HEK293 (cell line): ENCODE data around the gene SOX12.
A peak's percentile ranks its signal among the peaks of the same experiment; 100 is the strongest.

ENCODE experiments used
- CTCF ChIA-PET: fragments of 350-600 bp; formaldehyde crosslinking; extraction: SDS; loops from one replicate; lab custom pipeline; 2021; ENCODE audit warnings: antibody characterized with exemption; lab: Yijun Ruan, JAX
- POLR2A ChIA-PET: fragments of 300-600 bp; formaldehyde crosslinking; extraction: SDS; loops from one replicate; lab custom pipeline; 2020; ENCODE audit warnings: antibody characterized with exemption, inconsistent platforms; lab: Yijun Ruan, JAX
- H3K27ac ChIP-seq: fragments of 200-500 bp; sonication (Bioruptor generic); 2 replicates; pipeline ENCODE4 v1.5.1; 2014; ENCODE audit warnings: low read depth, low read length, control low read depth, inconsistent platforms; ENCODE audit errors: extremely low read depth
- H3K36me3 ChIP-seq, 2 experiments: fragments of 200-500 bp in 1 of 2; sonication (Bioruptor generic) in 1 of 2; 1 replicate in 1 of 2; 2 replicates in 1 of 2; pipeline ENCODE4 v1.5.1; 2014 to 2017; ENCODE audit warnings: inconsistent platforms in 2 of 2, low read length in 2 of 2; ENCODE audit not compliant: control insufficient read depth in 2 of 2, insufficient read depth in 1 of 2
- H3K4me1 ChIP-seq: fragments of 200-500 bp; sonication (Bioruptor generic); 2 replicates; pipeline ENCODE4 v1.5.1; 2014; ENCODE audit warnings: mild to moderate bottlenecking, low read length, inconsistent platforms; ENCODE audit not compliant: control insufficient read depth, insufficient read depth
- H3K4me3 ChIP-seq: 2 replicates; pipeline ENCODE4 v1.5.1; 2011; ENCODE audit warnings: low read depth, mild to moderate bottlenecking, control low read depth, low read length, moderate library complexity
- H3K9me3 ChIP-seq: fragments of 200-500 bp; sonication (Bioruptor generic); 2 replicates; pipeline ENCODE4 v1.5.1; 2014; ENCODE audit warnings: low read depth, low read length, inconsistent platforms; ENCODE audit not compliant: control insufficient read depth, insufficient read depth
- CTCF ChIP-seq: fragments of 450-650 bp; formaldehyde crosslinking; IDR thresholded peaks from 2 replicates; pipeline ENCODE4 v1.5.1; 2016; ENCODE audit warnings: missing biosample characterization, missing genetic modification characterization
- GLI2 ChIP-seq: fragments of 450-650 bp; formaldehyde crosslinking; IDR thresholded peaks from 2 replicates; pipeline ENCODE4; 2017; ENCODE audit warnings: missing biosample characterization, missing genetic modification characterization, low read depth, borderline replicate concordance
- OVOL3 ChIP-seq: fragments of 450-650 bp; formaldehyde crosslinking; IDR thresholded peaks from 2 replicates; pipeline ENCODE4 v1.5.1; 2016; ENCODE audit warnings: missing biosample characterization, missing genetic modification characterization
- PRDM1 ChIP-seq: fragments of 450-650 bp; formaldehyde crosslinking; IDR thresholded peaks from 2 replicates; pipeline ENCODE4; 2016; ENCODE audit warnings: missing biosample characterization, missing genetic modification characterization
- PRDM4 ChIP-seq: fragments of 450-650 bp; formaldehyde crosslinking; IDR thresholded peaks from 2 replicates; pipeline ENCODE4 v1.5.1; 2017; ENCODE audit warnings: missing biosample characterization, missing genetic modification characterization
- RBAK ChIP-seq: fragments of 450-650 bp; formaldehyde crosslinking; IDR thresholded peaks from 2 replicates; pipeline ENCODE4 v1.5.1; 2016; ENCODE audit warnings: missing biosample characterization, missing genetic modification characterization
- SCRT2 ChIP-seq: fragments of 450-650 bp; formaldehyde crosslinking; IDR thresholded peaks from 2 replicates; pipeline ENCODE4 v1.5.1; 2016; ENCODE audit warnings: missing biosample characterization, missing genetic modification characterization
- TRIM28 ChIP-seq: IDR thresholded peaks from 2 replicates; pipeline ENCODE4 v1.6.1; 2011; ENCODE audit warnings: low read length, control low read depth, borderline replicate concordance
- ZBTB1 ChIP-seq: fragments of 450-650 bp; formaldehyde crosslinking; IDR thresholded peaks from 2 replicates; pipeline ENCODE4 v1.5.1; 2016; ENCODE audit warnings: missing biosample characterization, missing genetic modification characterization
- ZBTB7A ChIP-seq: fragments of 450-650 bp; formaldehyde crosslinking; IDR thresholded peaks from 2 replicates; pipeline ENCODE4 v1.5.1; 2016; ENCODE audit warnings: low read depth, missing biosample characterization, missing genetic modification characterization
- ZFP69B ChIP-seq: fragments of 450-650 bp; formaldehyde crosslinking; IDR thresholded peaks from 2 replicates; pipeline ENCODE4 v1.5.1; 2016; ENCODE audit warnings: missing biosample characterization, missing genetic modification characterization
- ZNF10 ChIP-seq: fragments of 450-650 bp; formaldehyde crosslinking; IDR thresholded peaks from 2 replicates; pipeline ENCODE4 v1.5.1; 2017; ENCODE audit warnings: missing biosample characterization, missing genetic modification characterization
- ZNF211 ChIP-seq: fragments of 450-650 bp; formaldehyde crosslinking; IDR thresholded peaks from 2 replicates; pipeline ENCODE4 v1.5.1; 2016; ENCODE audit warnings: low read depth, missing biosample characterization, missing genetic modification characterization
- ZNF341 ChIP-seq: fragments of 450-650 bp; formaldehyde crosslinking; IDR thresholded peaks from 2 replicates; pipeline ENCODE4; 2016; ENCODE audit warnings: low read depth, missing biosample characterization, missing genetic modification characterization
- ZNF366 ChIP-seq: fragments of 450-650 bp; formaldehyde crosslinking; conservative IDR thresholded peaks from 2 replicates; pipeline ENCODE4 v1.5.1; 2016; ENCODE audit warnings: missing biosample characterization, missing genetic modification characterization
- ZNF423 ChIP-seq: fragments of 450-650 bp; formaldehyde crosslinking; IDR thresholded peaks from 2 replicates; pipeline ENCODE4 v1.5.1; 2016; ENCODE audit warnings: missing biosample characterization, missing genetic modification characterization
- ZNF433 ChIP-seq: fragments of 450-650 bp; formaldehyde crosslinking; IDR thresholded peaks from 2 replicates; pipeline ENCODE4 v1.5.1; 2016; ENCODE audit warnings: missing biosample characterization, missing genetic modification characterization, low read depth
- ZNF473 ChIP-seq: fragments of 450-650 bp; formaldehyde crosslinking; IDR thresholded peaks from 2 replicates; pipeline ENCODE4 v1.5.1; 2017; ENCODE audit warnings: missing biosample characterization, missing genetic modification characterization
- ZNF560 ChIP-seq: fragments of 450-650 bp; formaldehyde crosslinking; IDR thresholded peaks from 2 replicates; pipeline ENCODE4 v1.5.1; 2017; ENCODE audit warnings: missing biosample characterization, missing genetic modification characterization, borderline replicate concordance
- ZNF600 ChIP-seq: fragments of 450-650 bp; formaldehyde crosslinking; IDR thresholded peaks from 2 replicates; pipeline ENCODE4 v1.5.1; 2016; ENCODE audit warnings: missing biosample characterization, missing genetic modification characterization
- TF ChIP-seq, protein P1 (sequence below): fragments of 450-650 bp; formaldehyde crosslinking; IDR thresholded peaks from 2 replicates; pipeline ENCODE4 v1.5.1; 2016; ENCODE audit warnings: missing biosample characterization, missing genetic modification characterization, borderline replicate concordance
- TF ChIP-seq, protein P2 (sequence below): fragments of 450-650 bp; formaldehyde crosslinking; IDR thresholded peaks from 2 replicates; pipeline ENCODE4 v1.5.1; 2016; ENCODE audit warnings: missing biosample characterization, missing genetic modification characterization

SOX12 gene

DNA sequence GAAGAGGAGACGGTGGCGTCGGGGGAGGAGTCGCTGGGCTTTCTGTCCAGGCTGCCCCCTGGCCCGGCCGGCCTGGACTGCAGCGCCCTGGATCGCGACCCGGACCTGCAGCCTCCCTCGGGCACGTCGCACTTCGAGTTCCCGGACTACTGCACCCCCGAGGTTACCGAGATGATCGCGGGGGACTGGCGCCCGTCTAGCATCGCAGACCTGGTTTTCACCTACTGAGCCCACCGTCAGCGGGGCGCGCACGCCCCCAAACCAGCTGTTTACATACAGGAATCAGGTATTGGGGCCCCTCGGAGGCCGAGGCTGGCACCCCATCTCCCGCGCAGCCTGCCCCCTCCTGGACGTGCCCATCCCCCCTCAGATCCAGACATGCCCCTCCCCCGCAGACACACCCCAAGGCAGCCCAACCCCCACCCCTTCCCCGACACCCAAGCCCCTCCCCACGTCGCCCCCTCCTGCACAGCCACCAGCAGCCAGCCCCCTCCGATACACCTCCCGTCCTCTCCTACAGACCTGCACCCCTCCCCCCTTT lies 1.4 kb downstream of the SOX12 start (continued):
- TF ChIP-seq, protein P1, sequence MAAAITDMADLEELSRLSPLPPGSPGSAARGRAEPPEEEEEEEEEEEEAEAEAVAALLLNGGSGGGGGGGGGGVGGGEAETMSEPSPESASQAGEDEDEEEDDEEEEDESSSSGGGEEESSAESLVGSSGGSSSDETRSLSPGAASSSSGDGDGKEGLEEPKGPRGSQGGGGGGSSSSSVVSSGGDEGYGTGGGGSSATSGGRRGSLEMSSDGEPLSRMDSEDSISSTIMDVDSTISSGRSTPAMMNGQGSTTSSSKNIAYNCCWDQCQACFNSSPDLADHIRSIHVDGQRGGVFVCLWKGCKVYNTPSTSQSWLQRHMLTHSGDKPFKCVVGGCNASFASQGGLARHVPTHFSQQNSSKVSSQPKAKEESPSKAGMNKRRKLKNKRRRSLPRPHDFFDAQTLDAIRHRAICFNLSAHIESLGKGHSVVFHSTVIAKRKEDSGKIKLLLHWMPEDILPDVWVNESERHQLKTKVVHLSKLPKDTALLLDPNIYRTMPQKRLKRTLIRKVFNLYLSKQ (tag by site-specific recombination), result no peak
- no peak for TF ChIP-seq ZNF473 (tag by site-specific recombination)
- TF ChIP-seq ZNF10 (tag by site-specific recombination), result no peak
- TF ChIP-seq ZNF366 (tag by site-specific recombination), result no peak
- no peak for TF ChIP-seq OVOL3 (tag by site-specific recombination)
- no peak for TF ChIP-seq ZNF211 (tag by site-specific recombination)
- no peak for TF ChIP-seq ZNF560 (tag by site-specific recombination)
- TF ChIP-seq ZFP69B (tag by site-specific recombination), result no peak
- TF ChIP-seq RBAK, result no peak
- TF ChIP-seq PRDM1, result no peak
- TF ChIP-seq CTCF (tag by site-specific recombination), result peak; percentile 72
- TF ChIP-seq ZNF600 (tag by site-specific recombination), result no peak
- TF ChIP-seq, protein P2, sequence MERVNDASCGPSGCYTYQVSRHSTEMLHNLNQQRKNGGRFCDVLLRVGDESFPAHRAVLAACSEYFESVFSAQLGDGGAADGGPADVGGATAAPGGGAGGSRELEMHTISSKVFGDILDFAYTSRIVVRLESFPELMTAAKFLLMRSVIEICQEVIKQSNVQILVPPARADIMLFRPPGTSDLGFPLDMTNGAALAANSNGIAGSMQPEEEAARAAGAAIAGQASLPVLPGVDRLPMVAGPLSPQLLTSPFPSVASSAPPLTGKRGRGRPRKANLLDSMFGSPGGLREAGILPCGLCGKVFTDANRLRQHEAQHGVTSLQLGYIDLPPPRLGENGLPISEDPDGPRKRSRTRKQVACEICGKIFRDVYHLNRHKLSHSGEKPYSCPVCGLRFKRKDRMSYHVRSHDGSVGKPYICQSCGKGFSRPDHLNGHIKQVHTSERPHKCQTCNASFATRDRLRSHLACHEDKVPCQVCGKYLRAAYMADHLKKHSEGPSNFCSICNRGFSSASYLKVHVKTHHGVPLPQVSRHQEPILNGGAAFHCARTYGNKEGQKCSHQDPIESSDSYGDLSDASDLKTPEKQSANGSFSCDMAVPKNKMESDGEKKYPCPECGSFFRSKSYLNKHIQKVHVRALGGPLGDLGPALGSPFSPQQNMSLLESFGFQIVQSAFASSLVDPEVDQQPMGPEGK (tag by site-specific recombination), result no peak
- peak; percentile 15; the same call in 1 of the 2 replicates for TF ChIP-seq ZNF423 (tag by site-specific recombination)
- TF ChIP-seq ZNF433 (tag by site-specific recombination), result no peak
- no peak for TF ChIP-seq SCRT2 (tag by site-specific recombination)
- no peak for TF ChIP-seq GLI2 (tag by site-specific recombination)
- peak; percentile 49; the same call in 1 of the 2 replicates for TF ChIP-seq ZBTB7A (tag by site-specific recombination)
- TF ChIP-seq ZBTB1, result no peak
- TF ChIP-seq, all 188 proteins: peak for 12

- CTCF ChIA-PET, result interaction anchor here (0.6 to 0.8 kb wide), 2 partner anchors 38 to 64 kb away, joined by 3 to 4 read pairs; no protein-coding TSS in a partner anchor
- peak; percentile 78 for TF ChIP-seq ZNF341
- TF ChIP-seq, protein P1 (tag by site-specific recombination), result no peak
- TF ChIP-seq PRDM4 (tag by site-specific recombination), result peak; percentile 70; the same call in 1 of the 2 replicates
- TF ChIP-seq TRIM28, result no peak
Measured at GRCh38 chr20:327186-328026, 2.1 kb downstream of the SOX12 start.

More at GRCh38 chr20:327186-328026, 2.1 kb downstream of the SOX12 start:
- Histone ChIP-seq H3K4me3 (peak overlapping the region; percentile 35), H3K36me3 (peaks cover 0 to 5% of the 10 kb centered on the region in 2 experiments; a peak in 1 of 3 replicates), H3K27ac (peak overlapping the region; percentile 53; the same call in 1 of the 2 replicates), H3K4me1 (peaks cover 10% of the 10 kb centered on the region), H3K9me3 (no peaks in the 10 kb centered on the region)
- POLR2A ChIA-PET, result interaction anchor here (1.4 kb wide), 1 partner anchor 20 kb away, joined by 7 read pairs; the partner anchor contains the start of gene NRSN2
